Activated T-cell treated with anti-CD3 and anti-CD28 coated beads, Interleukin-2, amount 50 U/mL, for 1 hour (primary cell): ENCODE data around the gene THPO.

Source experiments
- DNase-seq: peaks from one replicate; pipeline ENCODE4 v3.0.0-alpha.2; 2020

THPO gene

DNA sequence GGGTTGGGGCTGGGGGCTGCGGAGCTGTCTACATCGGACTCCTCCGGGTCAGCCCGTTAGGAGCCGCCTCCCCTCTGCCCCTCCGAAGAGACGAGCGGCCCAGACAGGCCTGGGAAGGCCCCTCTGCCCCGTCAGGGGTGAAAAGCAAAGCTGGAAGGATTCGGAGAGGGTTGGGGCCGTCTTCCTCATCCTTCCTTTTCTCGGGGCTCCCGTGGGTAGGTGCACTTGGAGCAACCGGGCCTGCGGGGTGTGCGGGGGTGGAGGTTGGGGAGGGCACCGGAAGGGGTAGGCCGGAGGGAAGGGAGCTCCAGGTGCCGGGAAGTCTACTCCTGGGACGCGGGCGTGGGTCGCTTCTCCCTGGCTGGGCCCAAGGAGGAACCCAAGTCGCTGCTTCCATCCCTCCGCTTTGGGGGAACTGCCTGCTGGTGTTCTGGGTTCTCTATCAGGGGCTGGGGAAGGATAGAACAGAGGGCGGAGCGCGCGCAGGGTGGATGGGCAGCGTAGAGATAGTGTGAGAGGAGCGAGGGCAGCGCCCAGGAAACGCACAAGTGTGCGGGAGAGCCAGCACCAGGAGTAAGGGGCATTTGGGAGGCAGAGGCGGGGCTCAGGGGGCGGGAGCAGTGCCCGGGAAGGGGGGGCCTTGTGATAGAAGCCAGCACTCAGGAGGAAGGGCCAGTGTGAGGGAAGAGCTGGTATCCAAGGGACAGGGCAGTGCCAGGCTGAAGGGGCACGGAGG lies 15.9 kb downstream of the THPO start:
- DNase-seq = peak; percentile 52

DNA sequence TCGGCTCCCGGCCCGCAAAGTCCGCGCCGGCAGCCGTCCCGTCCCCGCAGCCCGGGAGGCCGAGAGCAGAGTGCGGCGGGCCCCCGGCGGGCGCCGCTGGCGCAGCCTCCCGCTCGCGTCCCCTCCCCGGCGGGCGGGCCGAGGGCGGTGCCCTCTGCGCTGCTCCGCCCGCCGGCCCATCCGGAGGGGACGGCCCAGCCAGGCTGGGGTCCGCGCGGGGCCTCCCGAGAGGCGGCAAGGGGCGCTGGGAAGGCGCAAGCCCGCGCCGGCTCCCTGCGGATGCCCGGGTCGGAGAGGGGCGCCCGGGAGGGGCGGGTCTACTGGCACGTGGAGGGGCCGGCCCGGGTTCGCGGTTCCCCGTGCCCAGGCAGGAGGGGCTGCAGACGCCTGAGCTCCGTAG lies 16.5 kb downstream of the THPO start, which contains the start of the genes CLCN2 and POLR2H:
TSS of gene CLCN2 (minus strand) at position 74 of the 400 bp plus-strand sequence. CDS start 126 bp downstream, outside the sequence.
TSS of gene POLR2H (plus strand) at position 179 of the 400 bp plus-strand sequence. CDS start 1,783 bp downstream, outside the sequence.
- DNase-seq = peak; percentile 67

GRCh38 chr3:184360929-184361531 lies 17.0 kb downstream of the THPO start:
- DNase-seq = no peak

GRCh38 chr3:184360070-184360928 lies 17.7 kb downstream of the THPO start:
- no peak for DNase-seq

DNA sequence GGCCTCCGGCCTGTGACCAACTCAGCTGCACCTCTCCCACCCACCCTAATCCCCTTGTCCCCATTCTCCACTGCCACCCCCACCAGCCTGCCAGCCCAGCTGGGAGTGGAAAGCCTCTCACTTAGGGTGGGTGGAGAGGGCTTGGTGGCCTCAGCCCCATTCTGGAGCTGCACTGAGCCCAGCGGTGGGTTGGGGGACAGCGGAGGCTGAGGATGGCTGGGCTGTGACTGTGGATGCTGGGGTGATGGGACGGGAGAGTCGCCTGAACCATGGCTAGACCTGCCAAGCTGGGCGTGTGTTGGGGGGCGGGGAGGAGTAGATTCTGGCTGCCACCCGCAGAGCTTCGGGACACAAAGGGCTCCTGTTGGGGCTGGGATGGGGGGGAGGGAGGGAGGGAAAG lies 18.4 kb downstream of the THPO start:
- DNase-seq = no peak

GRCh38 chr3:184358921-184359350 lies 19.1 kb downstream of the THPO start:
- DNase-seq = no peak

- no peak for DNase-seq
Measured at GRCh38 chr3:184358124-184358767, 19.8 kb downstream of the THPO start.

DNA sequence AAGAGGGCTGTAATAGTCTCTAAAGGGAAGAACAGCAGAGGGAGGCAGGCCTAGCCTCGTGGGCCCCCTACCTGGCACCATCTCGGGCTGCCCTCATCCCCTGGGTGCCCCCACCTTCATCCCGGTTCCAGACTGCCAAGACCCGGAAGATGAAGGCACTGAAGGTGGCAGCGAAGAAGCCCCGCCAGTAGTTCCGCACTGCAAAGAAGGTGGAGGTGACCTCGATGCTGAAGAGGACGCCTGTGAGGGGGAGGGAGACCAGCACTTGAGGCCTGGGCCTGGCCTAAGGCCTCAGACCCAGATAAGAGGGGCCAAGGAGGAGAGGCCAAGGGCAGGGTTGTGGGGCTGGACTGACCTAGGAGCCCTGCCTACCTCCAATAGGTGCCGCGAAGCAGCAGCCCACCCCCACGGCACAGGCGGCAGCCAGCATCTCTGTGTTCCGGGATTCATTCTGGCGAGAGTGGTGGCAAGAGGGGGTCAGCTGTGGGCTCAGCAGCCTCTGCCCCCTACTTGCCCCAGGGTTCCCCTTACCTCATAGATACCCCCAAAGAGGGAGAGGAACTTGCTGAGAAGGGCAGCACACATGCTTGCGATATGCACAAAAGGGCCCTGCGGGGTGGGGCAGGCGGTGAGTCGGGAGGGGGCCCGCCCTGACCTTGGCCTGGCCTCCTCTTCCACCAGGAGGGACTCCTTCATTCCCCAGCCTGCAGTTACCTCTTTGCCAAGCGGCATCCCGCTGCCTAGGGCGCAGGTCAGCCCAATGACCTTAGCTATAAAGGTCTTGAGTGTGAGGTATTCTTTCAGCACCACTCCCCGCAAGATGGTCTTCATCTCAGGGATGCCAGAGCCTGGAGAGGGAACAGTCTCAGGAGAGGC lies 20.5 kb downstream of the THPO start:
- no peak for DNase-seq

DNA sequence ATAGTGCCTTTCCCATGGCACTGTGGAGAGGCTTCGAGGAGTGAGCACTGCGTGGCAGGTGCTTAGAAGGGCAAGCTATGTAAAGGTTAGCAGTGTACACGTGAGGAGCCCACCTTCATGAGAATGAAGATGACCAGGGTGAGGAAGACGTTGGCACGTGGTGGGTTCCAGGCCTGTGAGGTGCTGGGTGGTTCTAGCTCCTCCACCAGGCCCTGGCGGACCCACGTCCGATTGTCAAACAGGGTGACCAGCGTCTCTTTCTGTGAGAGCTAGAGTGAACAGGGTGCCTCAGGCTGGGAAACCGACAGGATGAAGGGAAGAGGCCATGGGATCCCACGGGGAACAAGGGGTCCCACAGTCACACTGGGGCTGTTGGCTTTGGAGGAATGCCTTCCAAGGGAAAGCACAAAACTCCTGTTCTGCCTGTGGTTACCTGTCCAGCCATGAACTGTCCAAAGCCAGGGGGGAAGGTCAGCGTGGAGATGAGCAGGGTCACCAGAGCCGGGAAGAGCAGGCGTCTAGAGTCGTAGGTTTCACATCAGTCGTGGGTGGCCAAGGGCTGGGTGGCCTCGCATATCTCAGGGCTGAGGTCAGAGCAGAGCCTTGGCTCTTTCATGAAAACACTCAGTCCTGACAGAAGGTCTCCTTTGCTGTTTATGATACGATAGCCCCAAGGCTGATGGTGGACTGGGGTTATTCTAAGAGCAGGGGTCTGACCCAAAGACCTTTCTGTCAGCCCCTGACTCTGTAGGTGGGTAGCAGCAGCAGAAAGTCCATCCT lies 22.6 kb downstream of the THPO start:
- DNase-seq = no peak

DNA sequence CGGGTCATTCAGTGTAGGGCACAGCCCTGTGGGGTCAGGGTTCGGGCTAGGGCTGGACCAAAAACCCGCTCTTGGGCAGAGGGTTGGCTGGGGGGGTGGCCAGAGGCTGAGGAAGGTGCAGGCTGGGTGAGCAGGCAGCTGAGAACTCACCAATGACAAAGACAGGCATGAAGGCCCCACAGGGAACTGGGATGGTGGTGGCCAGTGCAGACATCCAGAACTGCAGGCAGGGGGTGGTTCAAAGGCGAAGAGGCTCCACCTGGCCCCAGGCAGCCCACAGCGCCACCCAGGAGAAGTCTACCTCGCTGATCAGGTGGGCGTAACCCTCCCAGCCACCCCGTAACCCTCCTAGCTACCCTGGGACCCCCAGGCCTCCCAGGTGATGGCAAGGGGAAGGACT lies 23.3 kb downstream of the THPO start:
- no peak for DNase-seq

- peak; percentile 72 for DNase-seq
Measured at GRCh38 chr3:184354121-184354728, 23.8 kb downstream of the THPO start.

- no peak for DNase-seq
Measured at GRCh38 chr3:184353546-184353941, 24.5 kb downstream of the THPO start.

DNA sequence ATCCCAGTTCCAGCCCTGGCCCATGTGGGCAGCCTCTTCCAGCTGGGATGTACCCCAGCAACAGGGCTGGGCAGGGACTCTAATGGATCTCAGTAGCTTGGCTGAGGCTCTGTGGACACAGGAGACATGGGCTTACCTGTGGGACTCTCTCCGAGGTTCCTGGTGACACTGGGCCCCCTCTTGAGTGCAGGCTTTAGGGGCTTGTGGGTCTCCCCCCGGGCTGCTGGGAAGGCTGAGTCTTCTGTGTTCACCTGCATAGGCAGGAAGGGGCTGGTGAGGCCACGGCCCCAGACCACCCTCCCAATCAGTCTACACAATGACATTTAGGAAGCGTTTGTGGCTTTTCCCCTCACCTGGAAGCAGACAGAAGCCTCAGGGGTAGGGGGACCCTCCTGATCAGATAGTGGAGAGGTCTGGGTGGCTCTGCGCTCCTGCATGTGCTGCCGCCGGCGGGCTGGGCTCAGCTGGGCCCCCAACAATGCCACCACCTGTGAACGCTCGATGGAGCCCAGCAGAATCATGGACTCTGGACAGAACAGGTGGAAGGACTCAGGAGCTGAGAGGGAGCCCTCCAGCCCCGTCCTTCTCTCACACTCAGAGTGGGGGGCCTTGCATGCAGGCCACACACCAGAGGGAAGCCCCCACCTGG lies 25.0 kb downstream of the THPO start:
- DNase-seq = no peak

- DNase-seq = no peak
Measured at GRCh38 chr3:184352149-184352785, 25.7 kb downstream of the THPO start.

GRCh38 chr3:184351511-184352148 lies 26.4 kb downstream of the THPO start:
- no peak for DNase-seq

GRCh38 chr3:184350618-184351017 lies 27.4 kb downstream of the THPO start:
- DNase-seq = no peak

DNA sequence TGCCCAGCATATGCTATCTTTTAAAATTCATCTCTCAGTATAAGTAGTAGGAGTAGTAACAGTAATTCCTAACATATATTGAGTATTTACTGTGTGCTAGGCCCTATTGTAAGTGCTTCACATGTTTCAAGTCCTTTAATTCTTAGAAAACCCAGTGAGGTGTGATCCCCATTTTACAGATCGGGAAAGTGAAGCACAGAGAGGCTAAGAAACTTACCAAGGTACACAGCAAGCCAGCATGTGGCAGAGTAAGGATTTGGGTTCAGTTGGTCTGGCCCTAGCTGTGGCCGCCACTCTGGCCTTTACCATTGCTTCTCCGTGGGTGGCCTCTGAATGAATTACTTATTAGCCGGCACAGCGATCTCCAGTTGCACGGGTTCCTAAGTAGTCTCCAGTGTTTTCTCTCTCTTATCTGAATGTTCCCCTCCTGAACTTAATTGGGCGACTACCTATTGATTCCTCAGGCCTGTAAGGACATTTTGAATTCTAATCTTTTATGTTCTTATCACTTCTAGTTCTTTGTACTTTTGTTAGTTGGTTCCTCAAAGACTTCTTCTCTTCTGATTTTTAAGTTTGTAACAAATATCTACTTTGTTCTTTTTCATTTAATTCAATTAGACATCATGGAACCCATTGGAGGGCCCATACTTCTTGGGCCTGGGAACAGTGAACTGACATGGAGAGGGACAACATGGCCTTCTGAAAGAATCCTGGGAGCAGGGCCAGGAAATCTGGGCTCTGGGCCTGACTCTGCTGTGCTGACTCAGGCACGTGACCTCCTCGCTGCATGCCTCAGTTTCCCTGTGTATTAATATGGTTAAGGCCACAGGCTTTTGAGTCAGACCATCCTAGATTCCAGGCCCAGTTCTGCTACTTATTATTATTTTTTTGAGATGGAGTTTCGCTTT lies 28.2 kb downstream of the THPO start:
- no peak for DNase-seq

GRCh38 chr3:184348057-184348382 lies 30.0 kb downstream of the THPO start:
- DNase-seq = no peak
